GM12878 (cell line): Measurements from ENCODE around the gene MAP3K5. TPM values are rescaled to one million over a fixed set of nuclear protein-coding genes. Genes with fewer than 3 reads are reported as not detected.

ENCODE experiments used
- ATAC-seq: fragments of 200-7000 bp; cut with Tn5 transposase; 3 replicates; pipeline ENCODE4 v1.9.1; 2020; ENCODE audit warnings: mild to moderate bottlenecking, moderate library complexity
- BruUV-seq: library from RNA; stranded (reverse); fragments of 400-500 nt; replicated peaks from 2 replicates; lab custom pipeline; 2021; lab: Mats Ljungman, UMichigan
- CTCF ChIA-PET: fragments of 300-600 bp; sonication (Branson Sonifier 250); formaldehyde crosslinking; extraction: SDS; loops from one replicate; lab custom pipeline; 2021; ENCODE audit warnings: inconsistent platforms; lab: Yijun Ruan, JAX
- POLR2A ChIA-PET: fragments of 350-600 bp; formaldehyde crosslinking; extraction: SDS; loops from one replicate; lab custom pipeline; 2021; ENCODE audit warnings: inconsistent platforms; lab: Charles Lee
- RAD21 ChIA-PET: fragments of 300-600 bp; sonication (Branson Sonifier 250); formaldehyde crosslinking; loops from one replicate; lab custom pipeline; 2023; ENCODE audit warnings: antibody characterized with exemption; ENCODE audit not compliant: unreplicated experiment; lab: Charles Lee
- SMC1A ChIA-PET: fragments of 300-600 bp; sonication (Branson Sonifier 250); formaldehyde crosslinking; loops from one replicate; lab custom pipeline; 2023; ENCODE audit not compliant: unreplicated experiment, uncharacterized antibody; lab: Charles Lee
- DNase-seq: peaks from one replicate; pipeline ENCODE4 v3.0.0-alpha.2; 2011; ENCODE audit warnings: low read depth, low spot score
- FAIRE-seq: peaks from 3 replicates; lab custom pipeline; 2011; peaks lifted over from hg19 to GRCh38; lab: Jason Lieb, UNC
- H2AFZ ChIP-seq: 2 replicates; pipeline ENCODE4 v1.6.0; 2011; ENCODE audit warnings: low read depth, low read length, control low read depth; ENCODE audit not compliant: control insufficient read depth
- H3K27ac ChIP-seq: 2 replicates; pipeline ENCODE4 v1.5.1; 2011; ENCODE audit warnings: control low read depth; ENCODE audit not compliant: control insufficient read depth, insufficient read depth
- H3K27me3 ChIP-seq, 2 experiments: replicated peaks in 1 of 2; 2 replicates each; pipeline versions ENCODE4 v1.6.0 to v1.6.1; 2011; ENCODE audit warnings: low read length in 1 of 2; ENCODE audit not compliant: control insufficient read depth in 2 of 2, insufficient read depth in 2 of 2
- H3K36me3 ChIP-seq, 2 experiments: 2 replicates each; pipeline ENCODE4 v1.5.1; 2011; ENCODE audit warnings: low read length in 1 of 2; ENCODE audit not compliant: control insufficient read depth in 2 of 2, insufficient read depth in 2 of 2
- H3K4me1 ChIP-seq: 2 replicates; pipeline ENCODE4 v1.6.1; 2011; ENCODE audit warnings: mild to moderate bottlenecking, low read length, moderate library complexity, mixed read lengths; ENCODE audit not compliant: control insufficient read depth, insufficient read depth
- H3K4me2 ChIP-seq: 2 replicates; pipeline ENCODE4 v1.6.0; 2011; ENCODE audit warnings: control low read depth; ENCODE audit not compliant: control insufficient read depth, insufficient read depth
- H3K4me3 ChIP-seq: fragments of 200-600 bp; sonication (generic); 2 replicates; pipeline ENCODE4 v1.5.1; 2016
- H3K79me2 ChIP-seq: 2 replicates; pipeline ENCODE4 v1.6.0; 2011; ENCODE audit warnings: low read length; ENCODE audit not compliant: control insufficient read depth, insufficient read depth
- H3K9ac ChIP-seq: 2 replicates; pipeline ENCODE4 v1.8.0; 2011; ENCODE audit warnings: low read length, control low read depth, mixed read lengths; ENCODE audit not compliant: control insufficient read depth, insufficient read depth
- H3K9me3 ChIP-seq: replicated peaks from 3 replicates; pipeline ENCODE4 v1.5.1; 2011; ENCODE audit warnings: mild to moderate bottlenecking, low read length; ENCODE audit not compliant: control insufficient read depth, insufficient read depth
- H4K20me1 ChIP-seq: 2 replicates; pipeline ENCODE4 v1.6.0; 2011; ENCODE audit not compliant: control insufficient read depth, insufficient read depth
- BRCA1 ChIP-seq: IDR thresholded peaks from 2 replicates; pipeline ENCODE4 v1.6.1; 2011; ENCODE audit warnings: low read depth, low read length, improper control_type of control experiment
- JUND ChIP-seq: IDR thresholded peaks from 2 replicates; pipeline ENCODE4 v1.6.1; 2012; ENCODE audit warnings: low read depth, mild to moderate bottlenecking, low read length, improper control_type of control experiment, moderate library complexity
- KDM1A ChIP-seq: fragments of 200-600 bp; sonication (generic); IDR thresholded peaks from 2 replicates; pipeline ENCODE4 v1.6.1; 2016; ENCODE audit warnings: borderline replicate concordance
- LARP7 ChIP-seq: fragments of 450-650 bp; IDR thresholded peaks from 2 replicates; pipeline ENCODE4 v1.6.1; 2017; ENCODE audit warnings: mild to moderate bottlenecking
- MEF2B ChIP-seq: fragments of 450-650 bp; IDR thresholded peaks from 2 replicates; pipeline ENCODE4 v1.6.1; 2018; ENCODE audit warnings: mild to moderate bottlenecking, moderate library complexity; ENCODE audit not compliant: partially characterized antibody, poor library complexity, severe bottlenecking
- NFYB ChIP-seq: IDR thresholded peaks from 2 replicates; pipeline ENCODE4 v1.6.1; 2011; ENCODE audit warnings: low read depth, mild to moderate bottlenecking, low read length, improper control_type of control experiment, moderate library complexity; ENCODE audit not compliant: insufficient read depth
- PKNOX1 ChIP-seq: fragments of 450-650 bp; IDR thresholded peaks from 2 replicates; pipeline ENCODE4 v1.6.1; 2016; ENCODE audit warnings: mild to moderate bottlenecking
- POLR2AphosphoS2 ChIP-seq: IDR thresholded peaks from 2 replicates; pipeline ENCODE4 v1.6.1; 2011; ENCODE audit warnings: low read depth, mild to moderate bottlenecking, low read length, improper control_type of control experiment, moderate library complexity
- SIX5 ChIP-seq: IDR thresholded peaks from 2 replicates; pipeline ENCODE4 v1.6.1; 2011; ENCODE audit warnings: mild to moderate bottlenecking, low read depth, low read length, moderate library complexity; ENCODE audit not compliant: severe bottlenecking
- SP1 ChIP-seq: IDR thresholded peaks from one replicate; pipeline ENCODE4 v1.6.1; 2011; ENCODE audit warnings: low read depth, low read length
- USF1 ChIP-seq: IDR thresholded peaks from 2 replicates; pipeline ENCODE4 v1.6.1; 2011; ENCODE audit warnings: borderline replicate concordance, low read depth, mild to moderate bottlenecking, moderate library complexity, mixed read lengths, low read length; ENCODE audit not compliant: insufficient read depth; ENCODE audit errors: extremely low read length
- ZNF217 ChIP-seq: fragments of 450-650 bp; IDR thresholded peaks from 2 replicates; pipeline ENCODE4 v1.6.1; 2017; ENCODE audit warnings: antibody characterized with exemption, mild to moderate bottlenecking
- ZNF24 ChIP-seq: fragments of 450-650 bp; IDR thresholded peaks from 2 replicates; pipeline ENCODE4 v1.6.1; 2017; ENCODE audit warnings: antibody characterized with exemption, mild to moderate bottlenecking
- ZNF592 ChIP-seq: fragments of 450-650 bp; IDR thresholded peaks from 2 replicates; pipeline ENCODE4 v1.6.1; 2017; ENCODE audit warnings: mild to moderate bottlenecking, moderate library complexity
- WGBS: methylation state at CpG from one replicate; pipeline ENCODE4 v1.1.6; 2016; ENCODE audit warnings: low lambda C conversion rate; ENCODE audit not compliant: insufficient replicate concordance, insufficient coverage; ENCODE audit errors: missing lambda C conversion rate; 5-methylcytosine and 5-hydroxymethylcytosine counted together
- in situ Hi-C: fragments of 300-500 bp; cut with MboI; formaldehyde crosslinking; loops from 9 replicates; pipeline ENCODE4 v1.14.3; 2018; ENCODE audit warnings: mixed read lengths
- intact Hi-C: fragments of 100-400 bp; cut with micrococcal nuclease; formaldehyde crosslinking; loops from one replicate; pipeline ENCODE4 v1.14.2; 2022; ENCODE audit not compliant: unreplicated experiment
- polyA plus RNA-seq, 11 experiments: library from polyadenylated mRNA; depleted of rRNA in 4 of 11; unstranded in 6 of 11; stranded (reverse) in 5 of 11; fragments of >200 nt; fragmentation: Nextera tagmentation in 4 of 11; fragmentation: Illumina TruSeq in 1 of 11; extraction: Ambion mirVana in 4 of 11; extraction: Trizol in 1 of 11; gene quantifications; 1 replicate in 1 of 11; 2 replicates in 10 of 11; pipeline versions ENCODE4 v1.2.1 to v1.2.3, GENCODE V29; 2011 to 2016; ENCODE audit warnings: inconsistent platforms in 2 of 11, missing spikeins in 2 of 11, low read depth in 1 of 11
- total RNA-seq, 4 experiments: library from RNA; depleted of rRNA in 3 of 4; stranded (reverse); fragments of >200 nt in 3 of 4; fragmentation: Illumina TruSeq in 1 of 4; extraction: Trizol in 1 of 4; gene quantifications; 2 replicates each; pipeline versions ENCODE4 v1.2.1 to v1.2.3, GENCODE V29; 2013 to 2021

Gene MAP3K5
- total and polyA plus RNA-seq, 10 of the 15 experiments (the other 5 are each of a cell fraction or from before 2014, with no cell fraction given), result 5.4 to 34.3 (median 26.4) TPM

- no peak for TF ChIP-seq ZNF24
- TF ChIP-seq MEF2B, result no peak
- no peak for TF ChIP-seq ZNF217
Measured at GRCh38 chr6:136535017-136535765, 257.1 kb downstream of the MAP3K5 start (continued).

- 63% methylated on average over 3 of the region's 3 CpGs for WGBS
- H3K27ac ChIP-seq, result no peak overlapping the region
- ChIA-PET CTCF (no interaction called here), RAD21 (no interaction called here), SMC1A (no interaction called here), POLR2A (no interaction called here)
- ATAC-seq (no peak), FAIRE-seq (no peak), DNase-seq (no peak)
- no TSS peak for BruUV-seq
- H2AFZ ChIP-seq, result no peak overlapping the region
- H3K9ac ChIP-seq, result no peak overlapping the region
- H3K79me2 ChIP-seq, result no peaks in the 10 kb centered on the region
- H3K36me3 ChIP-seq, result no peaks in the 10 kb centered on the region
- H3K4me2 ChIP-seq, result no peak overlapping the region
- H4K20me1 ChIP-seq, result no peaks in the 10 kb centered on the region
- in situ Hi-C loops (no loop called here), intact Hi-C loops (no loop called here)
- H3K27me3 ChIP-seq, result no peaks in the 10 kb centered on the region; a peak in 1 of 4 replicates
- no peak overlapping the region for H3K4me3 ChIP-seq
- H3K9me3 ChIP-seq, result no peaks in the 10 kb centered on the region
- H3K4me1 ChIP-seq, result no peaks in the 10 kb centered on the region
- TF ChIP-seq SIX5 (no peak), JUND (no peak), ZNF592 (no peak), SP1 (no peak), LARP7 (no peak), NFYB (no peak), USF1 (no peak), BRCA1 (no peak), MEF2B (no peak), PKNOX1 (no peak), KDM1A (no peak), POLR2AphosphoS2 (no peak)
Measured at GRCh38 chr6:136534268-136534667, 258.0 kb downstream of the MAP3K5 start.
